ENCODE measurements around the gene A4GALT. TPM values are rescaled to one million over a fixed set of nuclear protein-coding genes. Genes with fewer than 3 reads are reported as not detected.

The A4GALT gene
- total and polyA plus RNA-seq, 2 of the 13 experiments (the other 11 are each of a cell fraction or from before 2014, with no cell fraction given), result 0.09 to 1.1 TPM

DNA sequence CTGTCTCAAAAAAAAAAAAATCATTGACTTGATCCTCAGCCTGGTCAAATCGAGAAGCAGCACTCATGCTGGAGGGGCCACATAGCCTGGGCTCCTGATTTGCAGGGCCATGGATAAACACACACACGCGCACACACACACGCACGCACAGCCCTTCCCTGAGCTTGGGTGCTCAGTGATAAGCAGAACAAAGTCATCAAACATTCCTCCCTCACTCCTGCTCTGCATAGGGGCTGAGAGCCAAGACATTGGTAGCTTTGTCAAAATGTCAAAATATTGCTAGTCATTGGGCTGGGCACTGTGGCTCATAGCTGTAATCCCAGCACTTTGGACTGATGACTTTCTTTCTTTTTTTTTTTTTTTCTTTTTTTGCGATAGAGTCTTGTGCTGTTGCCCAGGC, 34.0 kb upstream of the A4GALT start (continued):
- TF ChIP-seq SNAPC4 (CRISPR knock-in tag; IDR thresholded peaks at IDR 0.05), result no peak
- peak; percentile 69 for TF ChIP-seq FOXA3 (CRISPR knock-in tag; IDR thresholded peaks at IDR 0.05)
- TF ChIP-seq ZSCAN21 (CRISPR knock-in tag; IDR thresholded peaks at IDR 0.05; ENCODE audit: borderline replicate concordance), result peak; percentile 84
- TF ChIP-seq, protein P1, sequence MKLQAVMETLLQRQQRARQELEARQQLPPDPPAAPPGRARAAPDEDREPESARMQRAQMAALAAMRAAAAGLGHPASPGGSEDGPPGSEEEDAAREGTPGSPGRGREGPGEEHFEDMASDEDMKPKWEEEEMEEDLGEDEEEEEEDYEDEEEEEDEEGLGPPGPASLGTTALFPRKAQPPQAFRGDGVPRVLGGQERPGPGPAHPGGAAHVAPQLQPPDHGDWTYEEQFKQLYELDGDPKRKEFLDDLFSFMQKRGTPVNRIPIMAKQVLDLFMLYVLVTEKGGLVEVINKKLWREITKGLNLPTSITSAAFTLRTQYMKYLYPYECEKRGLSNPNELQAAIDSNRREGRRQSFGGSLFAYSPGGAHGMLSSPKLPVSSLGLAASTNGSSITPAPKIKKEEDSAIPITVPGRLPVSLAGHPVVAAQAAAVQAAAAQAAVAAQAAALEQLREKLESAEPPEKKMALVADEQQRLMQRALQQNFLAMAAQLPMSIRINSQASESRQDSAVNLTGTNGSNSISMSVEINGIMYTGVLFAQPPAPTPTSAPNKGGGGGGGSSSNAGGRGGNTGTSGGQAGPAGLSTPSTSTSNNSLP (IDR thresholded peaks at IDR 0.05; ENCODE audit: low read depth, low read length), result peak; percentile 52; the same call in 1 of the 2 replicates
- TF ChIP-seq RXRB (CRISPR knock-in tag; IDR thresholded peaks at IDR 0.05; ENCODE audit: borderline replicate concordance), result peak; percentile 54; the same call in 1 of the 2 replicates
- TF ChIP-seq ZBTB44 (CRISPR knock-in tag; IDR thresholded peaks at IDR 0.05), result no peak
- TF ChIP-seq ZNF574 (CRISPR knock-in tag; IDR thresholded peaks at IDR 0.05), result peak; percentile 47
- no peak for TF ChIP-seq ZNF567 (CRISPR knock-in tag; IDR thresholded peaks at IDR 0.05; ENCODE audit: borderline replicate concordance)
- TF ChIP-seq ZNF331 (CRISPR knock-in tag; IDR thresholded peaks at IDR 0.05), result peak; percentile 55; the same call in 1 of the 2 replicates
- 0 out of 2 replicates have a peak, but pooled peaks have one; percentile 34 for TF ChIP-seq ZNF644 (CRISPR knock-in tag; IDR thresholded peaks at IDR 0.05; ENCODE audit: low read depth)
- TF ChIP-seq, protein P2, sequence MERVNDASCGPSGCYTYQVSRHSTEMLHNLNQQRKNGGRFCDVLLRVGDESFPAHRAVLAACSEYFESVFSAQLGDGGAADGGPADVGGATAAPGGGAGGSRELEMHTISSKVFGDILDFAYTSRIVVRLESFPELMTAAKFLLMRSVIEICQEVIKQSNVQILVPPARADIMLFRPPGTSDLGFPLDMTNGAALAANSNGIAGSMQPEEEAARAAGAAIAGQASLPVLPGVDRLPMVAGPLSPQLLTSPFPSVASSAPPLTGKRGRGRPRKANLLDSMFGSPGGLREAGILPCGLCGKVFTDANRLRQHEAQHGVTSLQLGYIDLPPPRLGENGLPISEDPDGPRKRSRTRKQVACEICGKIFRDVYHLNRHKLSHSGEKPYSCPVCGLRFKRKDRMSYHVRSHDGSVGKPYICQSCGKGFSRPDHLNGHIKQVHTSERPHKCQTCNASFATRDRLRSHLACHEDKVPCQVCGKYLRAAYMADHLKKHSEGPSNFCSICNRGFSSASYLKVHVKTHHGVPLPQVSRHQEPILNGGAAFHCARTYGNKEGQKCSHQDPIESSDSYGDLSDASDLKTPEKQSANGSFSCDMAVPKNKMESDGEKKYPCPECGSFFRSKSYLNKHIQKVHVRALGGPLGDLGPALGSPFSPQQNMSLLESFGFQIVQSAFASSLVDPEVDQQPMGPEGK (CRISPR knock-in tag; IDR thresholded peaks at IDR 0.05), result peak; percentile 60; the same call in 1 of the 2 replicates
- no peak for TF ChIP-seq ZNF75D (CRISPR knock-in tag; IDR thresholded peaks at IDR 0.05; ENCODE audit: borderline replicate concordance)
- TF ChIP-seq, protein P3, sequence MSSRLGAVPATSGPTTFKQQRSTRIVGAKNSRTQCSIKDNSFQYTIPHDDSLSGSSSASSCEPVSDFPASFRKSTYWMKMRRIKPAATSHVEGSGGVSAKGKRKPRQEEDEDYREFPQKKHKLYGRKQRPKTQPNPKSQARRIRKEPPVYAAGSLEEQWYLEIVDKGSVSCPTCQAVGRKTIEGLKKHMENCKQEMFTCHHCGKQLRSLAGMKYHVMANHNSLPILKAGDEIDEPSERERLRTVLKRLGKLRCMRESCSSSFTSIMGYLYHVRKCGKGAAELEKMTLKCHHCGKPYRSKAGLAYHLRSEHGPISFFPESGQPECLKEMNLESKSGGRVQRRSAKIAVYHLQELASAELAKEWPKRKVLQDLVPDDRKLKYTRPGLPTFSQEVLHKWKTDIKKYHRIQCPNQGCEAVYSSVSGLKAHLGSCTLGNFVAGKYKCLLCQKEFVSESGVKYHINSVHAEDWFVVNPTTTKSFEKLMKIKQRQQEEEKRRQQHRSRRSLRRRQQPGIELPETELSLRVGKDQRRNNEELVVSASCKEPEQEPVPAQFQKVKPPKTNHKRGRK (CRISPR knock-in tag; IDR thresholded peaks at IDR 0.05), result no peak

Data from HepG2 (cell line).